Measurements from ENCODE around the gene ADD1.

Gene ADD1

DNA sequence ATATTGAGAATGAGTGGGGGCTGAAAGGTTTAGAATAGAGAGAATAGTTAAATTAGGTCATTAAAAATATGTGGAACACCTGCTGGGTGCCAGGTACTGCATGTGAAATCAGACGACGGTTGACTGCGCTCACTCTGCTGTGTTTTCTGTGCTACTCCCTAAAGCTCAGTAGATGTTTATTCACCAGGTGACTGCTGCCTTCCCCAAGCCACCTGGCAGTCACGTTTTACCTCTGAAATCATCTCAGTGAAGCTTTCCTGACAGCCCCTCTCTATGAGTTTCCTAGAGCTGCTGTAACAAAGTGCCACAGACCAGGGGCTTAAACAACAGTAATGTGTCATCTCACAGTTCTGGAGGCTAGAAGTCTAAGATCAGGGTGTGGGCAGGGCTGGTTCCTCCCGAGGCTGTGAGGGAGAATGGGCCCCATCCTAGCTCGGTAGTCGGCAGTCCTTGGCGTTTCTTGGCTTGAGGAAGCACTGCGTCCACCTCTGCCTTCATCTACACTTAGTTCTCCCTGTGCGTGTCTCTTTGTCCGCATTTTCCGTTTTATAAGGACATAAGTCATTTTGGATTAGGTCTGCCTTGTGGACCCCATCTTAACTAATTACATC lies 25.3 kb downstream of the ADD1 start:
- Histone ChIP-seq H3K27me3 (no peaks in the 10 kb centered on the region), H3K27ac (peak overlapping the region in 8 of 11 experiments; percentile 49 to 72 (median 62); a peak in 10 of 22 replicates), H4K20me1 (peaks cover 24 to 100% (median 72%) of the 10 kb centered on the region in 11 experiments; a peak in 19 of 22 replicates), H3K4me3 (peak overlapping the region in 2 of 10 experiments; percentile 42 to 49; a peak in 1 of 20 replicates), H3K9ac (peak overlapping the region in 9 of 11 experiments; percentile 47 to 75 (median 60); a peak in 11 of 22 replicates), H3K4me1 (peaks cover 68 to 100% (median 92%) of the 10 kb centered on the region in 10 experiments), H3K4me2 (peak overlapping the region; percentile 79 to 93 (median 88)), H3K36me3 (peaks cover 0 to 12% (median 0%) of the 10 kb centered on the region in 11 experiments; a peak in 1 of 22 replicates), H3K9me3 (replicated peaks in 1 of 11) (no peaks in the 10 kb centered on the region)
- no peak for TF ChIP-seq Cebpa-rat (IDR thresholded peaks at IDR 0.05)

DNA sequence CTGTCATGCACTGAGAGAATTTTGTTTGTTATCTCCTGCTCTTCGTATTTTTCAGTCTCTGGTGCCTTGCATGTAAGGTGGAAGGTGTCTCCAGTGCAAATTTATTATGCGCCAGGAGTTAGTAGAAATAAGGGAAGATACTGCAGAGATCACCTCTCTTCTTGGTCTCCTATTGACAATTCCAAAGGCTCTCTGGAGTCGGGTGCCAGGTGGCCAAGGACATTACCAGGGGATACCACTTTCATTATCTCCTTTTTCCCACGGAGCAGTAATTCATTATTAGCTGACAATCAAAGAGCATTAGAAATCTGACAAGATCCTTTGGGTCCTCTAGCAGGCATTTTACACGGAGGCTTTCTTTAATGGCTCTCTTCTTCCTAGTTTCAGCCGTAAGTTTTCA lies 26.0 kb downstream of the ADD1 start:
- peaks cover 19 to 100% (median 72%) of the 10 kb centered on the region in 11 experiments; a peak in 19 of 22 replicates for H4K20me1 ChIP-seq
- TF ChIP-seq Cebpa-rat (IDR thresholded peaks at IDR 0.05): no peak
- no peak overlapping the region for H3K9ac ChIP-seq
- H3K4me3 ChIP-seq: no peak overlapping the region
- H3K27ac ChIP-seq: 0 out of 22 replicates have a peak overlapping the region, but pooled peaks of 1 of the 11 experiments have one; percentile 9
- H3K36me3 ChIP-seq: peaks cover 0 to 15% (median 0%) of the 10 kb centered on the region in 11 experiments; a peak in 2 of 22 replicates
- peaks cover 62 to 97% (median 85%) of the 10 kb centered on the region in 10 experiments for H3K4me1 ChIP-seq
- H3K4me2 ChIP-seq: peak overlapping the region in 10 of 11 experiments; percentile 79 to 93 (median 88); a peak in 16 of 22 replicates
- no peaks in the 10 kb centered on the region for H3K27me3 ChIP-seq
- no peaks in the 10 kb centered on the region for H3K9me3 ChIP-seq (replicated peaks in 1 of 11)

DNA sequence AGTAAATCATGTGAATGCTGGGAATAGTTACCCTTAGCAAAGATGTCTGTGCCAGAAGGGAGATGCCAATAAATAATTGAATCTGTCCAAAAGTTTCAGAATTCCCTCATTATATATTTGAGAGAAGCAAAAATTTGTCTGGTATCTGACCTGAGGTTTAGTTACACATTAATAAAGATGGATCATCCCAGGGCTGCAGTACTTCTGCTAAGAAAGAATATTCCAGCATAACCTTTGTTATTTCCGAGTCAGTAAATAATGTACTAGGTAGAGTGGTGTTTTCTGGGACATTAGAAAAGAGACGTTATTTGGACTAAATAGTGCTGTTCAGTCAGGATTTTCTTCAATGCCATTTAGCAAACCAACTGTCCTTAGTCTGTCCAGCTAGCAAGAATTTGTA lies 26.4 kb downstream of the ADD1 start:
- peaks cover 0 to 20% (median 4%) of the 10 kb centered on the region in 11 experiments; a peak in 7 of 22 replicates for H3K36me3 ChIP-seq
- H3K27ac ChIP-seq: no peak overlapping the region
- H3K4me2 ChIP-seq: peak overlapping the region in 7 of 11 experiments; percentile 80 to 93 (median 88); a peak in 7 of 22 replicates
- TF ChIP-seq Cebpa-rat (IDR thresholded peaks at IDR 0.05): no peak
- no peak overlapping the region for H3K4me3 ChIP-seq
- peaks cover 23 to 100% (median 68%) of the 10 kb centered on the region in 11 experiments; a peak in 19 of 22 replicates for H4K20me1 ChIP-seq
- peaks cover 61 to 96% (median 81%) of the 10 kb centered on the region in 10 experiments for H3K4me1 ChIP-seq
- H3K27me3 ChIP-seq: no peaks in the 10 kb centered on the region
- H3K9ac ChIP-seq: no peak overlapping the region
- no peaks in the 10 kb centered on the region for H3K9me3 ChIP-seq (replicated peaks in 1 of 11)

DNA sequence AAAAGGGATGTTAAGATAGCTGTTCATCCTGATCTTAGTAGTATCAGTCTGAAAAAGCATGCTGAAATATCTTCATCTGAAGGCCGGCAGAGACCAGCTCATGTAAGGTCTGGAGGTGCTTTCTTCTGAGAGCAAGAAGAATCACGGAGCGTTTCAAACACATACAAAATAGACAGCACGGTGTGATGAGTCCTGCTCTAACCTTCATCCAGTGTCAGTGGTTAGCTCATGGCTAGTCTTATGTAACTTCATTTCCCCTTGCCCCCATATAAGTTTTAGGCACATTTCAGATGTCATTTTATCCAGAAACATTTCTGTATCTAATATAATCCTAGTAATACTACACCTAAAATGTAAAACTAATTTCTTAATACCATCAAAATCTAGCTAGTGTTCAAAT lies 27.8 kb downstream of the ADD1 start:
- Histone ChIP-seq H3K4me2 (peak overlapping the region; percentile 31 to 88 (median 69); a peak in 21 of 22 replicates), H3K27ac (peak overlapping the region in 10 of 11 experiments; percentile 30 to 68 (median 60); a peak in 17 of 22 replicates), H4K20me1 (peaks cover 16 to 100% (median 54%) of the 10 kb centered on the region in 11 experiments; a peak in 19 of 22 replicates), H3K27me3 (no peaks in the 10 kb centered on the region), H3K9me3 (replicated peaks in 1 of 11) (no peaks in the 10 kb centered on the region), H3K9ac (peak overlapping the region in 6 of 11 experiments; percentile 16 to 37 (median 32); a peak in 6 of 22 replicates), H3K4me3 (no peak overlapping the region), H3K36me3 (peaks cover 10 to 33% (median 17%) of the 10 kb centered on the region in 11 experiments), H3K4me1 (peaks cover 52 to 90% (median 67%) of the 10 kb centered on the region in 10 experiments)
- TF ChIP-seq Cebpa-rat (IDR thresholded peaks at IDR 0.05): no peak

DNA sequence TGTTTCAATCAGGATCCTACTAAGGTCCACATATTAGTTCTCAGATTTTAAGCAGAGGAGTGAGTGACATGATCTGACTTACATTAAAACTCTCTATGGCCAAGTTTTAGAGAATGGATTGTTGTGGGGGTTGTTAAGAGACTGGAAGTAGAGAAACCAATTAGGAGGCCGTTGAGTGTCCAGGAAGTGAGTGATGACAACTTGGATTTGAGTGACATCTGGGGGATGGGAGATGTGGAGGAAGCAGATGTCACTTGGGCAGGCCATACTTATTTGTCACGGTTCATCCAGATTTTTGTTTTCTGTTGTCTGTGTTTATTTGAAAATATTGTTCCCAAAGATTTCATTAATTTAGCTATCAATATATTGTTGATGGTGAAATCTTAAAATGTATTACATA lies 28.3 kb downstream of the ADD1 start:
- Histone ChIP-seq H3K27me3 (no peaks in the 10 kb centered on the region), H3K4me1 (peaks cover 48 to 86% (median 63%) of the 10 kb centered on the region in 10 experiments), H3K9ac (peak overlapping the region in 4 of 11 experiments; percentile 16 to 37 (median 32); a peak in 5 of 22 replicates), H3K36me3 (peaks cover 11 to 38% (median 22%) of the 10 kb centered on the region in 11 experiments), H4K20me1 (peaks cover 13 to 100% (median 50%) of the 10 kb centered on the region in 11 experiments; a peak in 19 of 22 replicates), H3K9me3 (replicated peaks in 1 of 11) (no peaks in the 10 kb centered on the region), H3K27ac (peak overlapping the region in 9 of 11 experiments; percentile 44 to 68 (median 61); a peak in 17 of 22 replicates), H3K4me2 (peak overlapping the region; percentile 31 to 88 (median 69); a peak in 20 of 22 replicates), H3K4me3 (no peak overlapping the region)
- TF ChIP-seq Cebpa-rat (IDR thresholded peaks at IDR 0.05): no peak

DNA sequence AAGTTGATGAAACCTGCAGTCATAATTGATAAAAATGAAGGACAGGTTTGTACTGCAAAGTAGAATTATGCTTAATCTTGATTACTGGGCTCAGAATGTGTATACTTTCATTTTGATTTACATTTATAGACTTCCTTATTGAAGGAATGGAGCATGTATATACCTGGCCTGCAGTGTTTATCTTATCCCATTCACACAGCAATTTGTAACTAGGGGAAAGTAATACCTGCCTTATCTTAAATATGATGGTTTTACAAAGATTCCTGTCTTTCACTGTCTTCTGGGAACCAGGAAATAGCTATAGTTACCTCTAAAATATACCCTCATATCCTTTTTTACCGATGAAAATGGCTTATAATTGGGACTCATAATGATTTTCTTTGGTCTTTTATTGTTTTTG lies 29.7 kb downstream of the ADD1 start:
- H3K27ac ChIP-seq: peak overlapping the region in 3 of 11 experiments; percentile 11 to 68 (median 57); a peak in 5 of 22 replicates
- H3K36me3 ChIP-seq: peaks cover 21 to 52% (median 36%) of the 10 kb centered on the region in 11 experiments
- no peak overlapping the region for H3K4me3 ChIP-seq
- H3K27me3 ChIP-seq: no peaks in the 10 kb centered on the region
- H3K4me2 ChIP-seq: peak overlapping the region in 8 of 11 experiments; percentile 0 to 88 (median 54); a peak in 9 of 22 replicates
- no peak for TF ChIP-seq Cebpa-rat (IDR thresholded peaks at IDR 0.05)
- peaks cover 34 to 72% (median 49%) of the 10 kb centered on the region in 10 experiments for H3K4me1 ChIP-seq
- H4K20me1 ChIP-seq: peaks cover 7 to 100% (median 46%) of the 10 kb centered on the region in 11 experiments; a peak in 19 of 22 replicates
- no peaks in the 10 kb centered on the region for H3K9me3 ChIP-seq (replicated peaks in 1 of 11)
- H3K9ac ChIP-seq: no peak overlapping the region

DNA sequence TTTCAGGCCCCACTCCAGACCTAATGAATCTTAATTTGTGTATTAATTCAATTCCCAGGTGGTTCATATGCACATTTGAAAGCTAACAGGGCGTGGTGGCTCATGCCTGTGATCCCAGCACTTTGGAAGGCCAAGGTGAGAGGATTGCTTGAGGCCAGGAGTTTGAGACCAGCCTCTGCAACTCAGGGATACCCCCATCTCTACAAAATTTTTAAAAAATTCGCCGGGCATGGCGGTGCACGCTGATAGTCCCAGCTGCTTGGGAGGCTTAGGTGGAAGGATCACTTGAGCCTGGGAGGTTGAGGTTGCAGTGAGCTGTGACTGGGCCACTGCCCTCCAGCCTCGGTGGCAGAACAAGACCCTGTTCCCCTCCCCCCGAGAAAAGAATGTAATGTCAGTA lies 31.2 kb downstream of the ADD1 start:
- Histone ChIP-seq H3K27me3 (no peaks in the 10 kb centered on the region), H3K9ac (no peak overlapping the region), H3K36me3 (peaks cover 35 to 61% (median 51%) of the 10 kb centered on the region in 11 experiments), H3K4me1 (peaks cover 21 to 56% (median 33%) of the 10 kb centered on the region in 10 experiments), H3K4me3 (no peak overlapping the region), H3K4me2 (0 out of 22 replicates have a peak overlapping the region, but pooled peaks of 3 of the 11 experiments have one; percentile 0 to 5 (median 2)), H3K27ac (no peak overlapping the region), H3K9me3 (replicated peaks in 1 of 11) (no peaks in the 10 kb centered on the region), H4K20me1 (peaks cover 9 to 100% (median 44%) of the 10 kb centered on the region in 11 experiments; a peak in 18 of 22 replicates)
- no peak for TF ChIP-seq Cebpa-rat (IDR thresholded peaks at IDR 0.05)

DNA sequence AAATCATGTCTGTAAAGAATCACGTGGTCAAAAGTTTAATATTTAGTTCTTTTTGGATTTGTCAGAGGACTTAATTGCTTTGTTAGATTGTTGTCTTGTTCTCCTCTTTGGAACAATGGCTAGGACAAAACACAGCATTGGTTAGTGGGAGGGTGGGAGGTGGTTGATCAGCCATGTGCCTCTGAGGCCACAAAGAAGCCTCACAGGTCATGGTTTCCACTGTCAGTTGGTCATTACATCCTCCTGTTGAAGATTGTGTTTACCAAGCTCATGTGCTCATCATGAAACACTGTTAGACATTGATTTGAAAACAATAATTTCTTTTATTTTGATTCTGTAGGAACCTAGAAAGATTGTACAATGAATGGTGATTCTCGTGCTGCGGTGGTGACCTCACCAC lies 31.9 kb downstream of the ADD1 start:
- Histone ChIP-seq H3K4me2 (no peak overlapping the region), H4K20me1 (peaks cover 9 to 97% (median 37%) of the 10 kb centered on the region in 11 experiments; a peak in 17 of 22 replicates), H3K9ac (no peak overlapping the region), H3K4me1 (peaks cover 21 to 49% (median 28%) of the 10 kb centered on the region in 10 experiments), H3K27me3 (no peaks in the 10 kb centered on the region), H3K9me3 (replicated peaks in 1 of 11) (no peaks in the 10 kb centered on the region), H3K4me3 (no peak overlapping the region), H3K36me3 (peaks cover 38 to 66% (median 54%) of the 10 kb centered on the region in 11 experiments), H3K27ac (no peak overlapping the region)
- no peak for TF ChIP-seq Cebpa-rat (IDR thresholded peaks at IDR 0.05)

DNA sequence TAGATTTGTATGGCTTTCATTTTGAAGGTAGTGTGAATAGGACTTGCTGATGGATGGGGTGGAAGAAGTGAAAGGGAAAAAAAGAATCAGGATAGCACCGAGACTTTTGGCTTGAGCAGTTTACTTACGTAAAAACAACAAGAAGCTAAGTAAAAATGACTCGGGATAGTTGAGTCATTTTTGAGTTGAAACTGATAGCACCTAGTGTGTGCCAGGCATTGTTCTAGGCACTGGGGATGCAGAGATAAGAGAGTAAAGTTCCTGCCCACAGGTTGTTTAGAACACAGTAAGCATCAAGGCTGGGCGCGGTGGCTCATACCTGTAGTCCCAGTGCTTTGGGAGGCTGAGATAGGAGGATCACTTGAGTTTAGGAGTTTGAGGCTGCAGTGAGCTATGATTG lies 34.7 kb downstream of the ADD1 start:
- H3K27ac ChIP-seq: no peak overlapping the region
- H3K9ac ChIP-seq: no peak overlapping the region
- no peak for TF ChIP-seq Cebpa-rat (IDR thresholded peaks at IDR 0.05)
- H3K4me1 ChIP-seq: peaks cover 0 to 21% (median 3%) of the 10 kb centered on the region in 10 experiments; a peak in 9 of 20 replicates
- no peak overlapping the region for H3K4me3 ChIP-seq
- H3K36me3 ChIP-seq: peaks cover 55 to 90% (median 77%) of the 10 kb centered on the region in 11 experiments
- H4K20me1 ChIP-seq: peaks cover 9 to 90% (median 31%) of the 10 kb centered on the region in 11 experiments; a peak in 17 of 22 replicates
- H3K9me3 ChIP-seq (replicated peaks in 1 of 11): no peaks in the 10 kb centered on the region
- no peaks in the 10 kb centered on the region for H3K27me3 ChIP-seq
- no peak overlapping the region for H3K4me2 ChIP-seq
